HG03175 (cell line): ENCODE results near the gene KEAP1.
"Not testable (repeated sequence)": the region's sequence is repeated elsewhere in the genome, so short reads cannot be mapped to it uniquely, and the experiment has no call there.

Experiments
- ATAC-seq: cut with Tn5 transposase; IDR thresholded peaks from one replicate; pipeline ENCODE4 v1.9.1; 2021; ENCODE audit warnings: mild to moderate bottlenecking, moderate library complexity; ENCODE audit not compliant: unreplicated experiment

The KEAP1 gene

DNA sequence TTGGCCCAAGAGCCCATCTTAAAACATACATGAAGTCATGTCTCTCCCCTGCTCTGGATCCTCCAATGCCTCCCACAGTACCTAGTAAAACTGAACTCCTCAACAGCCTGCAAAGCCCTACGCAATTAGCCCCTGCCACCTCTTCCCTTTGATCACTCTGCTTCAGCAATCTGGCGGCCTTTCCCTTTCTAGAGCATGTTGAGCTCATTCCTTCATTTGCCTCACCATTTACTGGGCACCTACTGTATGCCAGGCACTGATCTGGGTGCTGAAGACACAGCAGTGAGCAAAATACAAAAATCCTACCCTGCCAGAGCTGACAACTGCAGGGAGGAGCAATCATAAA is 2.9 kb downstream of the KEAP1 start:
- ATAC-seq: no peak

DNA sequence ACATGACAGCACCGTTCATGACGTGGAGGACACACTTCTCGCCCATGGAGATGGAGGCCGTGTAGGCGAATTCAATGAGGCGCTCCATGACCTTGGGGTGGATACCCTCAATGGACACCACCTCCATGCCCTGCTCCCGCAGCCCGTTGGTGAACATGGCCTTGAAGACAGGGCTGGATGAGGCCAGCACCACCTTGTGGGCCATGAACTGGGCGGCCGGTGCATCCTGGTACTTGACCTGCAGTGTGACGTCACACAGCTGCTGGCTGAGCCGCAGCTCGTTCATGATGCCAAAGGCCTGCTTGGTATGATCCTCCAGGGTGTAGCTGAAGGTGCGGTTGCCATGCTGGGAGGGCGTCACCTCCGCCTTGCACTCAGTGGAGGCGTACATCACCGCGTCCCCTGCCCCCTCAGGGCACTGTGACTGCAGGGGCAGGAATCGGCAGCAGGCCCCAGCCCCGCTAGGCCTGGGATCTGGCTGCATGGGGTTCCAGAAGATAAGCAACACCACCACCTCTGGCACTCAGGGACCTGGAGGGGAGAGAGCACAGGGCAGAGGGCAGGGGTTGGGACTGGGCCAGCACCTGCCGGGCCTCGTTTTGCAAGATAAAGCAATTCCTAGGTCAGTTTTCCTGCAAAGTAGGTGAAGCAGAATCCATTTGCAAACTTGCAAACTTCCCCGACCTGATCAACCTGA is 3.5 kb downstream of the KEAP1 start:
- no peak for ATAC-seq

DNA sequence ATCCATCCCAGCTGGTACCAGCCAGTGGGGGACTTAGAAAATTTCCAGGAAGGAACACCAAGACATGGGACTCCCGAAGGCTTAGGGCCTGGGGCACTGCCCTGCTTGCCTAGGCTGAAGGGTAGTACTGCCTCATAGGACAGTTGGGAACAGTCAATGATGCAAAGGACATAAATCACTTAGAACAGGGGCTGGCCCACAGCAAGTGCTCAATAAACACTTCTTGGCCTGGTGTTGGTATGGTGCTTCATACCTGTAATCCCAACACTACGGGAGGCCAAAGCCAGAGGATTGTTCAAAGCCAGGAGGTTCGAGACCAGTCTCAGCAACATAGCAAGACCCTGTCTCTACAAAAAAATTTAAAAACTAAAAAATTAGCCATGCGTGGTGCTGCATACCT is 5.8 kb downstream of the KEAP1 start:
- ATAC-seq: no peak

DNA sequence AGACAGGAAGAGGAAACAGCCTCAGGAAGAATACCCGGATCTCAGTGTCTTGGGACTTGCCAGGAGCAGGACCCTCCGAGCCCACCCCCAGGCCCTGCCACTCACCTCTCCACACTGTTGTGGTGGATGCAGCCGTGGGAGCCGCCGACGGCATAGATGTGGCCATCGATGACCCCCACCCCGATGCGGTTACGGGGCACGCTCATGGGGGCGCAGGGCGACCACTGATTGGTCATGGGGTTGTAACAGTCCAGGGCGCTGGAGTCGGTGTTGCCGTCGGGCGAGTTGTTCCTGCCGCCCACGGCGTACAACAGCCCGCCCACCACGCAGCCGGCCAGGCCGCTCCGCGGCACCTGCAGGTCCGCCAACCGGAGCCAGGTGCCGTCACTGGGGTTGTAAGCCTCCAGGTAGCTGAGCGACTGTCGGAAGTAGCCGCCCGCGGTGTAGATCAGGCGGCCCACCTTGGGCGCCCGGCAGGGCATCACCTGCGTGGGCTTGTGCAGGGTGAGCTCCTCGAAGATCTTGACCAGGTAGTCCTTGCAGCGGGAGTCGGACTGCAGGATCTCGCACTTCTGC is 11.6 kb downstream of the KEAP1 start:
- no peak for ATAC-seq

DNA sequence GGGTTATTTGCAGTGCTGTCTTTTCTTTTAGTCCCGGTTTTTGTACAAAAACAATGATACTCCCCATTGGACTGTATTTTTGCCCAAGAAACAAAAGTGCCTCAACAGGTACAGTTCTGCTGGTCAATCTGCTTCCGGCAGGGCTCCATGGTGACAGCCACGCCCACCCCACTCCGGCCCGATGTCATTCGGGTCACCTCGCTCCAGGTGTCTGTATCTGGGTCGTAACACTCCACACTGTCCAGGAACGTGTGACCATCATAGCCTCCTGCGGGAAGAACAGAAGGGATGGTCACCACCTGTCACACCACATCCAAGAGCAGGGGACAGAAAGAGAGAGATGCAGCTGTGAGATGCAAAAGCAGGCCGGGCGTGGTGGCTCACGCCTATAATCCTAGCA is 16.6 kb downstream of the KEAP1 start:
- ATAC-seq: no peak

DNA sequence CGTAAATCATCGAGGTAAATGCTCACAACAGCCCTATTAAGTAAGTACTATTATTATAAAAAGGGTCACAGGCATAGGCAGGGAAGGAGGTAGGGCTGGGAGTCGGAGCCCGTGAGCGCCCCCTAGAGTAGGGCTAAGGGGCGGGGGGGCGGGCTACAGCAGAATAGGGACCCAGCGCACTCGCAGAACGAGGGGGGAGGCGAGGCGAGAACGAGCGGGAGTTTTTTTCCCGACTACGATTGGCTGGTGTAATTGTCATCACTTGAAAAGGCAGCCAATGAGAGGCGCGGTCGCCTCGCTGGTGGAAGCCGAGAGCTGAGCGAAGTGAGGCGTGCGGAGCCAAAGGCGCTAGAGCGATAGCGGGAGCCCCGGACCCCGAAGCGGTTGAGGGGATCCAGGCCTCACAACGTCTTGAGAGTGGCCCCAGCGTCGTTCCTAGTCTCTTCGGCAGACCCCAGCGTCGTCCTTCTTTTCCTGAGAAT is 24.2 kb downstream of the KEAP1 start:
- ATAC-seq: no peak

DNA sequence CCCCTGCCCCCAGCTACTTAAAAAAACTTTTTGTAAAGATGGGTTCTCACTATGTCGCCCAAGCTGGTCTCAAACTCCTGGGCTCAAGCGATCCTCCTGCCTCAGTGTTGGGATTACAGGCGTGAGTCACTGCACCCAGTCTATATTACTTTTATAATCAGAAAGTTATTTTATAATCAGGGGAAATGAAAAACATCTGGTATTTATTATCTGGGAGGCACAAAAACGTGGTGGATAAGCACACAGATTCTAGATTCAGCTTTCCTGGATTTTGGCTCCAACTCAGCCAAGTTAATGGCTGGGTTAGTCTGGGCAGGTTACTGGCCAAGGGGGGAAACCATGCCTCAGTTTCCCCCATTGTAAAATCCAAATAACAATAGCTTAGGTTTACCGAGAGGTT is 24.7 kb downstream of the KEAP1 start:
- ATAC-seq: no peak

DNA sequence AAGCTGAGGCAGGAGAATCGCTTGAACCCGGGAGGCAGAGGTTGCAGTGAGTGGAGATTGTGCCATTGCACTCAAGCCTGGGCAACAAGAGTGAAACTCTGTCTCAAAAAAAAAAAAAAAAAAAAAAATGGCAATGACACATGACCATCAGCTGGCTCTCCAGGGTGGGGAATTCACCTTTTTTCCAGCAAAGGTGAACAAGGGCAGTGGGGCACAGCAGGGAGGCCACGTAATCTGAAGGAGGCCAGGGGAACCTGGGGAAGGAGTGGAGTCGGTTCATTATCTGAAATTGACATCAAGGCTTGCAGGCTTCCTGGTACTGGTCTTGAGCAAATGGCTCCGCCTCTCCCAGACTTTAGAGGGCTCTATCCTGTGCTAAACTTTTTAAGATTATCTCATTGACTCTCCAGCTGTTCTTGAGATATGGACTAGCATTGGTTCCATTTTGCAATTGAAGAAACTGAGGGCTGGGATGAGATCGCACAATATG is 28.1 kb downstream of the KEAP1 start:
- no peak for ATAC-seq

DNA sequence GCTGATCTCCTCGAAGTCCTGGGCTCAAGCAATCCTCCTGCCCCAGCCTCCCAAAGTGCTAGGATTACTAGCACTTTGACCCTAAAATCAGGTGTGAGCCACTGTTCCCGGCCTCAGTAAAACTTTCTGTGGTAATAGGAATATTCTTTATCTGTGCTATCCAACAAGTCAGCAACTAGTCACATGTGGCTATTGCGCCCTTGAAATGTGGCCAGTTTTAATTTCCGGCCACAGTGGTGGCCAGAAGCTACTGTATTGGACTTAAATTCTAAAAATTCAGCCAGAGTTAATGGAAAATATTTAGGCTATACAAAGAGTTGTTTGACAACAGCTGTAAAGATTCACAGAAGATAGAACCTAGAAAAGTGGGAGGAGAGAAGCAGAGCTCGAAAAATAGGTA is 30.0 kb downstream of the KEAP1 start:
- no peak for ATAC-seq

DNA sequence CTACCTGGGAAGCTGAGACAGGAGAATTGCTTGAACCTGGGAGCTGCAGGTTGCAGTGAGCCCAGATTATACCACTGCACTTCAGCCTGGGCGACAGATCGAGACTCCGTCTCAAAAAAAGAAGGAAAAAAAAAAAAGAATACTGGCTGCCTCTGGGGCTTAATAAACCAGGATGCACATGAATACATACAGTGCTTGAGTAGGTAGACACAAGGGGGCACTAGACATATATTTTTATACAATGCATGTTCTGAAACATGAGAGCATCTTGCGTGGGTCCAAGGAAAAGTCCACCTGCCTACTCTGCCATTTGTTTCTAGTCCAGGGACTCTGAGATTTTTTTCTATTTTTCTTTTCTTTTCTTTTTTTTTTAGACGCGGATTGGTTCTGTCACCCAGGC is 31.2 kb downstream of the KEAP1 start:
- no peak for ATAC-seq

DNA sequence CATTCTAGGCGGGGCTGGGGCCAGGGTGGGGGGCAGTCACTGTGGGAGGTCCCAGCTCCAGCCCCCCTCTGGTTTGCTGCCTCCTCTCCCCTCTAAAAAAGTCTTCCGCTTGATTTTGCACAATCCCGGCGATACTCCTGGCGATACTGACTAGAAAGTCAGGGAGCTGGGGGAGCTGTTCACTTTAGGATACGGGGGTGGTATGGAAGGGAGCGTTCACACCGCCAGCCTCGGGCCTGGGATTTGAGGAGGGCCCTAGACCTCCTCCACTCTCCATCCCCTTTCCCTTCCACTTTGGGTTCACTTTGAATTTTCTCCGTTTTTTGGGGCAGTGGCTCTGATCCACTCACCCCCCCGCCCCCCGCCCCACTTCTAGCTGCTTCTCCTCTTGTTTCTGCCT is 35.0 kb downstream of the KEAP1 start:
- ATAC-seq: no peak

DNA sequence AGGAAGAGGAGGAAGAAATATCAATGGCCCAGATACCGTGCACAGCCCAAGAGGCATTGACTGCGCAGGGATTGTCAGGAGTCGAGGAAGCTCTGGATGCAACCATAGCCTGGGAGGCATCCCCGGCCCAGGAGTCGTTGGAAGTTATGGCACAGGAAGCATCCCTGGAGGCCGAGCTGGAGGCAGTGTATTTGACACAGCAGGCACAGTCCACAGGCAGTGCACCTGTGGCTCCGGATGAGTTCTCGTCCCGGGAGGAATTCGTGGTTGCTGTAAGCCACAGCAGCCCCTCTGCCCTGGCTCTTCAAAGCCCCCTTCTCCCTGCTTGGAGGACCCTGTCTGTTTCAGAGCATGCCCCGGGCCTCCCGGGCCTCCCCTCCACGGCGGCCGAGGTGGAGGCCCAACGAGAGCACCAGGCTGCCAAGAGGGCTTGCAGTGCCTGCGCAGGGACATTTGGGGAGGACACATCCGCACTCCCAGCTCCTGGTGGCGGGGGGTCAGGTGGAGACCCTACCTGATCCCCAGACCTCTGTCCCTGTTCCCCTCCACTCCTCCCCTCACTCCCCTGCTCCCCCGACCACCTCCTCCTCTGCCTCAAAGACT is 36.0 kb downstream of the KEAP1 start:
- no peak for ATAC-seq

DNA sequence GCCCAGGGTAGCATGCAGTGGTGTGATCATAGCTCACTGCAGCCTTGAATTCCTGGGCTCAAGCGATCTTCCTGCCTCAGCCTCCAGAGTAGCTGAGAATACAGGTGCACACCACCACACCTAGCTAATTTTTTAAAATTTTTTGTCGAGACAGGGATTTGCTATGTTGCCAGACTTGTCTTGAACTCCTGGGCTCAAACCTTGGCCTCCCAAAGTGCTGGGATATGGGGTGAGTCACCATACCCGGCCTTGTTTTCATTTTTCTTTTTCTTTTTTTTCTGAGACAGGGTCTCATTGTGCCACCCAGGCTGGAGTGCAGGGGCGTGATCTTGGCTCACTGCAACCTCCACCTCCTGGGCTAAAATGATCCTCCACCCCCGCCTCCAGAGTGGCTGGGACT is 38.7 kb downstream of the KEAP1 start:
- ATAC-seq: no peak

DNA sequence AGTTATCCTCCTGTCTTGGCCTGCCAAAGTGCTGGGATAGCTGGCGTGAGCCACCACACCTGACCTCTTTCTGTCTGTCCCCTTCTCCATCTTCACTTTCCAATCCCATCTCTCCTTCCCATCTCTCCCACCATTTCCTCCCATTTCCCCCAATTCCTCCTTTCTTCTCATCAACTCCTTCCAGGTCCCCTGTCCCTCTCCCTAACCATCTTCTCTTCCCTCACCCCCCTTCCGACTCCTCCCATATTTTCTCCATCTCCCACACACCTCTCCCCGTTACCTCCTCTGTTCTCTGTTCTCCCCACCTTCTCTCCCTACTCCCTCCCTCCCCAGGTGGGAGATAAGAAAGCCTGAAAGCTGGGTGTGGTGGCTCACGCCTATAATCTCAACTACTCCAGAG is 40.6 kb downstream of the KEAP1 start:
- no peak for ATAC-seq

DNA sequence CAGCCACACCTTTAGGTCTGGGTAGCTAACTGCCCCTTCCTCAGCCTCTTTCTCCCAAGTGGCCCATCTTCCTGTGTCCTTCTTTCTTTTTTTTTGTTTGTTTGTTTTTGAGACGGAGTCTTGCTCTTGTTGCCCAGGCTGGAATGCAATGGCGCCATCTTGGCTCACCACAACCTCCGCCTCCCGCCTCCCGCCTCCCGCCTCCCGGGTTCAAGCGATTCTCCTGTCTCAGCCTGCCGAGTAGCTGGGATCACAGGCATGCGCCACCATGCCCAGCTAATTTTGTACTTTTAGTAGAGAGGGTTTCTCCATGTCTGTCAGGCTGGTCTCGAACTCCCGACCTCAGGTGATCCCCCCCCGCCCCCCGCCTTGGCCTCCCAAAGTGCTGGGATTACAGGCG is 41.1 kb downstream of the KEAP1 start:
- not testable (repeated sequence) for ATAC-seq

DNA sequence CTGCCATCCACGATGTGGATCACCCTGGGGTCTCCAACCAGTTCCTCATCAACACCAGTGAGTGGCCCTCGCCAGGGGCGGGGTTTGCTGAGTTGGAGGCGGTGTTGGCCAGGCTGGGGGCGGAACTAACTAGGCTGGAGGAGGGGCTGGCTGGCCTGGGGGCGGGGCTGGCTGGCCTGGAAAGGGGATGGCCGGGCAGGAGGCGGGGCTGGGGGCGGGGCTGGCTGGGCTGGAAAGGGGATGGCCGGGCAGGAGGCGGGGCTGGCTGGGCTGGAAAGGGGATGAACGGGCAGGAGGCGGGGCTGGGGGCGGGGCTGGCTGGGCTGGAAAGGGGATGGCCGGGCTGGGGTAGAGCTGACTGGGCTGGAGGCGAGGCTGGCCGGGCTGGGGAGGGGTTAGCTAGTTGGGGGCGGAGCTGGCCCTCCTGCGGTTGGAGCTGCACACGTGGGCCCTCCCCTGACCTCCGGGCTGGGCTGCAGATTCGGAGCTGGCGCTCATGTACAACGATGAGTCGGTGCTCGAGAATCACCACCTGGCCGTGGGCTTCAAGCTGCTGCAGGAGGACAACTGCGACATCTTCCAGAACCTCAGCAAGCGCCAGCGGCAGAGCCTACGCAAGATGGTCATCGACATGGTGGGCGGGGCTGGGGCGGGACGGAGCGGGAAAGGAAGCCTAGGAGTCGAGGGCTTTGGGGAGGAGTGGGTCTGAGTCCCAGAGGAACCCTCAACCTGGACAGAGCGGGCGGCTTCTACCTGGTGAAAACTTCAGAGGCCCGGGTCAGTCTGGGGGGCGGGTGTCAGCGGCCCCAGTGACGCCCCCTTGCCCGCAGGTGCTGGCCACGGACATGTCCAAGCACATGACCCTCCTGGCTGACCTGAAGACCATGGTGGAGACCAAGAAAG is 41.9 kb downstream of the KEAP1 start:
- ATAC-seq: peak; percentile 91

DNA sequence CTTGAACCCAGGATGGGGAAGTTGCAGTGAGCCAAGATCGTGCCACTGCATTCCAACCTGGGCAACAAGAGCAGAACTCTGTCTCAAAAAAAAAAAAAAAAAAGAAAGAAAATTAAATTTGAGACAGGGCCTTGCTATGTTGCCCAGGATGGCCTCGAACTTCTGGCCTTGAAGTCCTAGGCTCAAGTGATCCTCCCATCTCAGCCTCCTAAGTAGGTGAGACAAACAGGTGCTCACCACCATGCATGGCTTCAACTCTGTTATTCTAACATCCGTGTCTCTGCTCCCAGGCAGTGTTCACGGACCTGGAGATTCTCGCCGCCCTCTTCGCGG is 42.5 kb downstream of the KEAP1 start:
- peak; percentile 6 for ATAC-seq

DNA sequence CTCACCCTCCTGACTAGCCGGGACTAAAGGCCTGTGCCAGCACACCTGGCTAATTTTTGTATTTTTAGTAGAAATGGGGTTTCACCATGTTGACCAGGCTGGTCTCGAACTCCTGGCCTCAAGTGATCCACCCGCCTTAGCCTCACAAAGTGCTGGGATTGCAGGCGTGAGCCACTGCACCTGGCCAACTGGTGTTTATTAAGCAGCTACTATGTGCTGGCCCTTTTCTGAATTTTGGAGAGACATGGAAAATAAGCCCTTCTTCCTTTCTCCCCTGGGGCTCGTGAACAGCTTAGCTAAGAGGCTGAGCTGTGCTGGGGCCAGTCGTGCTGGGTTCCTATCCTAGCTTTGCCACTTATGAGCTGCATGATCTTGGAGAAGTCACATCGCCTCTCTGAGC is 44.4 kb downstream of the KEAP1 start:
- ATAC-seq: not testable (repeated sequence)

DNA sequence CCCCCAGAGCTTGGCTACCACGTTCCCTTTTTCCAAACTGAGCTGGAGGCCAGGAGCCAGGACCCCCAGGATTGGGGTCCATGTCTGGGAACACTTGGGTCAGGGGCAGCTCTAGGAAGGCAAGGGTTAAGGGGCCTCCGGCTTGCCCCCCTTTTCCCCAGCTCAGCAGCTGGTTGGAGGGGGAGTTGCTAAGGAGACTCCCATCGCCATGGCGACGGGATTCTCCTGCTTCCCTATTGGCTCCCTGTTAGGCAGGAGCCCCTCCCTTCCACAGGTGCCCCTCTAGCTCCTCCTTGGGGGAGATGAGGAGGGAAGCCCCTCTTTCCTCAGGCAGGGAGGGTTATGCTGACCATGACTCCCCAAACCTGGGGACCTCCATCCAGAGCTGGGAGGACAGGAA is 48.9 kb downstream of the KEAP1 start:
- no peak for ATAC-seq

DNA sequence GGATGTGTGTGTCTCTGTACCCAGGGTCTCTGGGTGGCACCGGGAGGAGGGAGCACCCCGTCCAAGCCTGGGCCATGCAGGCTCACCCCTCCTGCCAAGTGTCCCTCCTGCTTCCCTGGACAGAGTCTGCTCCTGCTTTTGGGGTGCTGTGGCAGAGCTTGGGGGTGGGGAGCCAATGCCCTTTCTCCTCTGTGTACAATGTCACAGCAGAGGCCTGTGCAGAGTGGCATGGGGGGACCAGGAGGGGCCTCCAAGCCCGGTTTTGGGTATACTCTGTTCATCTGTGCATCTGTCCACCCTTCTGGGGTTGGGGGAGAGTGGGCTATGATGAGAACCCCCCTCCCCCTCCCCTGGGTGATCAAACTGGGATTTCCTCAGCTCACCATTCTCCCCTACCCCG is 49.3 kb downstream of the KEAP1 start:
- no peak for ATAC-seq
